Cardiac muscle cell (in vitro differentiated cells and primary cell): Measurements from ENCODE around the gene VSTM1. TPM values are rescaled to one million over a fixed set of nuclear protein-coding genes. Genes with fewer than 3 reads are reported as not detected.

Experiments used
- DNase-seq, 2 donors: peaks; one replicate each; pipeline versions ENCODE4 v3.0.0 to v3.0.0-alpha.2; 2010 to 2017; ENCODE audit warnings: low read depth in 1 of 2, low spot score in 1 of 2
- H3K27ac ChIP-seq: fragments of 200-600 bp; sonication (generic); 2 replicates; pipeline ENCODE4 v1.5.1; 2016
- H3K27me3 ChIP-seq: fragments of 200-600 bp; sonication (generic); 2 replicates; pipeline ENCODE4 v1.6.0; 2016; ENCODE audit warnings: control low read depth
- H3K36me3 ChIP-seq: fragments of 200-600 bp; sonication (generic); 2 replicates; pipeline ENCODE4 v1.5.1; 2016; ENCODE audit warnings: control low read depth
- H3K4me1 ChIP-seq: fragments of 200-600 bp; sonication (generic); 2 replicates; pipeline ENCODE4 v1.8.1; 2017; ENCODE audit warnings: low read depth, mild to moderate bottlenecking, mixed run types
- H3K4me3 ChIP-seq: fragments of 200-600 bp; sonication (generic); 2 replicates; pipeline ENCODE4 v1.5.1; 2016; ENCODE audit warnings: mild to moderate bottlenecking
- H3K9me3 ChIP-seq: fragments of 200-600 bp; sonication (generic); 2 replicates; pipeline ENCODE4 v1.5.1; 2017; ENCODE audit warnings: low read depth, mild to moderate bottlenecking, control low read depth
- CTCF ChIP-seq: IDR thresholded peaks from 2 replicates; pipeline ENCODE4 v1.5.1; 2012; ENCODE audit warnings: low read depth, mild to moderate bottlenecking, low read length
- polyA plus RNA-seq: library from polyadenylated mRNA; unstranded; fragments of >200 nt; fragmentation: Nextera tagmentation; extraction: Ambion mirVana; gene quantifications from 2 replicates; pipeline ENCODE4 v1.2.1, GENCODE V29; 2016
- total RNA-seq: library from RNA; depleted of rRNA; stranded (reverse); fragments of >200 nt; gene quantifications from 2 replicates; pipeline ENCODE4 v1.2.3, GENCODE V29; 2016

VSTM1 gene
- total and polyA plus RNA-seq, 2 experiments from 2014 or later = not detected

DNA sequence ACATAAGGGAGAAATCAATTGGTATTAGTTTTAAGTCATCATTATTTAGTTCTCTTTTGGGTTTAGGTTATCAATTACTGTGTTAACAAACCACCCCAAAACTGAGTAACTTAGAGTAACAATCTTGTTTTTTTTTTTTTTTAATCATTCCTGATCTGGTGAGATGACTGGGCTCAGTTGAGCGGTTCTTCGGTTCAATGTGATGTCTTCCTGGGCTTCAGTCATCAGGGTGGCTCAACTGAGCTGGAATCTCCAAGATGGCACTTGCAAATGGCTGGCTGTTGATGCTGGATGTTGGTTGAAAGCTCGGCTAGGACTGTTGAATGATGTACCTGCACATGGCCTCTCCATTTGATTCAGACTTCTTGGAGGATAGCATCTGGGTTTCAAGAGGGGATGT is 20.7 kb upstream of the VSTM1 start:
- H3K27me3 ChIP-seq = no peaks in the 10 kb centered on the region
- no peak overlapping the region for H3K27ac ChIP-seq
- no peak overlapping the region for H3K4me3 ChIP-seq
- H3K4me1 ChIP-seq = no peaks in the 10 kb centered on the region
- DNase-seq = no peak
- no peaks in the 10 kb centered on the region for H3K36me3 ChIP-seq
- H3K9me3 ChIP-seq = no peaks in the 10 kb centered on the region
- TF ChIP-seq CTCF = no peak

DNA sequence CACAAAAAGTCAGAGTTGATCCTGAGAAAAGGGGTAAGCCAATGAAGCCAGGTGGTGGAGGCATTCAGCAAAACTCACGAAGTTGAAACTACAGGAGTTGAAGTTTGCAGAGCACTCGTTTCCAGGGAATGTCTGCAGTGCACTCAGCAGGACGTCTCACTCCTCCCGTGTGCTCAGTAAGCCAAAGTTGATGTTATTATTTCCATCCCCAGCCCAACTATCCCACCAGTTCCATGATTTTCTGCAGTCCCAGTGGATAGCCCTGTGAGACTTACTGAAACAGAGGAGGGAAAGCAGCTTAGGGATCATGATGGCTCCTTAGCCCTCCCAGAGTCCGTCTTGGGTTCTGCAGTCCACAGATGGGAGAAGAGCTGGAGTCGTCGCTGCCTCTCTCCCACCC is 17.3 kb upstream of the VSTM1 start, which contains the start of gene TARM1:
TSS of gene TARM1 (minus strand) at position 334 of the 400 bp plus-strand sequence. CDS start at position 309, 25 bp downstream.
- no peak within 1 kb of the TSS for H3K27ac ChIP-seq
- no peaks in the 10 kb centered on the region for H3K9me3 ChIP-seq
- H3K27me3 ChIP-seq = no peaks in the 10 kb centered on the region
- no peak for TF ChIP-seq CTCF
- DNase-seq = no peak
- H3K36me3 ChIP-seq = no peaks in the 10 kb centered on the region
- no peaks in the 10 kb centered on the region for H3K4me1 ChIP-seq
- H3K4me3 ChIP-seq = no peak within 1 kb of the TSS

DNA sequence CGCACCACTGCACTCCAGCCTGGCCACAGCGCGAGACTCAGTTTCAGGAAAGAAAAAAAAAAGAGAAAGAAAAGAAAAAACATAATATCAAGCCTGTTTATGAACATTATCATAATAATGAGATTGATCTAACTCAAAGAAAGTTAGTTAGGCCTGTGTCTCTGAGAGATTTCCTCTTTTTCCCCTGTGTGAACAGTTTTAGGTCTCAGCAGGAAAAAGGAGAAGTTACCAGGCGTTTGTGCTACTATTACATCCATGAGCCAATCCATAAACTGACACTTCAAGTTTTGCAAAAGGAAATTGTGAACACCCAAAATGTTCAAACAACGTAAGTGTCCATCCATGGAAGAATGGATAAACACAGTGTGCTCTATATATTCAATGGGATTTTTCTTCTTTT is 13.6 kb upstream of the VSTM1 start:
- TF ChIP-seq CTCF = no peak
- no peaks in the 10 kb centered on the region for H3K27me3 ChIP-seq
- H3K4me1 ChIP-seq = no peaks in the 10 kb centered on the region
- no peaks in the 10 kb centered on the region for H3K36me3 ChIP-seq
- H3K9me3 ChIP-seq = no peaks in the 10 kb centered on the region
- H3K27ac ChIP-seq = no peak overlapping the region
- no peak overlapping the region for H3K4me3 ChIP-seq
- DNase-seq = no peak

DNA sequence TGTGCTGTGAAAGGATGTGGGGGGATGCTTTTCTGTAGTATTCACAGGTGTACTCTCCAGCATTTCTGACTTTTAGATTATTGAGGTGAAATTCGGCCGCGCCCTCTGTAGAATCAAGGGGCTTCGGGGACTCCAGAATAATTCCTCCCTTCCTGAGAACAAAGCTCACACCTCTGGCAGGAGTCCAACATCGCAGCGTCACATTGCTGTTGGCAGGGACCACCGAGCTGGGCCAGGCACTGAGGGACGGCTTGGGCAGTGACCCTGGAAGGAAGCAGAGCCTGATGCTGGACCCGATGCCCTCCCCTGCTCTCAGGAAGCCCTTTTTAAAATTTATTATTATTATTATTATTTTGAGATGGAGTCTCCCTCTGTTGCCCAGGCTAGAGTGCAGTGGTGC is 11.2 kb upstream of the VSTM1 start:
- DNase-seq = no peak
- H3K4me3 ChIP-seq = no peak overlapping the region
- TF ChIP-seq CTCF = no peak
- no peaks in the 10 kb centered on the region for H3K9me3 ChIP-seq
- no peaks in the 10 kb centered on the region for H3K4me1 ChIP-seq
- H3K27ac ChIP-seq = no peak overlapping the region
- H3K27me3 ChIP-seq = no peaks in the 10 kb centered on the region
- no peaks in the 10 kb centered on the region for H3K36me3 ChIP-seq

DNA sequence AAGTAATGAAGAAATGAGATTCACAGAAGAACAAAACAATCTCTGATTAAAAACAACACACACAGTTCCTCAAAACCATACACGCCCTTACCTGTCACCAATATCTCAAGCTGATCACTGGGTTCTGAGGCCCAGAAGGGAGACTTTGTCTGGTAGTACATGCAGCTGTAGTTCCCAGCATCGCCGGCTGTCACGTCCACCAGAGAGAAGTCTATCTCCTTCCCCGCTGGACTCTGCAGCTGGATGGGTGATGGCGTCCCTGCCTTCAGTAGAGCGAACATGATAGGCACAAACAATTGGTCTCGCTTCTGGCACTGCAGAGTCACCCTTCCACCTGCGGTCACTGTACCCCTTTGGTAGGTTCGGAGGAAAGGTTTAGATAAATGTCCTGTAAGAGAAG is 10.1 kb upstream of the VSTM1 start:
- Histone ChIP-seq H3K9me3 (no peaks in the 10 kb centered on the region), H3K27ac (no peak overlapping the region), H3K27me3 (no peaks in the 10 kb centered on the region), H3K36me3 (no peaks in the 10 kb centered on the region), H3K4me3 (no peak overlapping the region), H3K4me1 (no peaks in the 10 kb centered on the region)
- DNase-seq = no peak
- no peak for TF ChIP-seq CTCF

DNA sequence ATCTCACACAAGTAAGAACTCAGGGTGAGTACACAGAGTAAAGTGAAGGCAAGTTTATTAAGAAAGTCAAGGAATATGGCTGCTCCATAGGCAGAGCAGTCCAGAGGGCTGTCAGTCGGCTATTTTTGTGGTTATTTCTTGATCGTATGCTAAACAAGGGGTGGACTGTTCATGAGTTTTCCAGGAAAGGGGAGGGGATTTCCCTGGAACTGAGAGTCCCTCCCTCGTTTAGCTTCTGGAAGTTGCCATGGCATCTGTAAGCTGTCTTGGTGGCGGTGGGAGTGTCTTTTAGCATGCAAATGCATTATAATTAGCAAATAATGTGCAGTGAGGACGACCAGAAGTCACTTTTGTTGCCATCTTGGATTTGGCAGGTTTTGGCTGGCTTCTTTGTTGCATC is 5.8 kb upstream of the VSTM1 start:
- TF ChIP-seq CTCF = no peak
- Histone ChIP-seq H3K4me1 (no peaks in the 10 kb centered on the region), H3K4me3 (no peak overlapping the region), H3K36me3 (no peaks in the 10 kb centered on the region), H3K27me3 (no peaks in the 10 kb centered on the region), H3K9me3 (no peaks in the 10 kb centered on the region), H3K27ac (no peak overlapping the region)
- DNase-seq = no peak
